Urinary bladder (tissue), 4 donors: ENCODE measurements around the gene LHPP. TPM values are rescaled to one million over a fixed set of nuclear protein-coding genes. Genes with fewer than 3 reads are reported as not detected.

Experiments used
- DNase-seq: peaks from one replicate; pipeline ENCODE4 v3.0.0-alpha.2; 2015; ENCODE audit errors: extremely low spot score
- H3K27ac ChIP-seq: one replicate; pipeline ENCODE4 v1.5.1; 2013; ENCODE audit warnings: low read depth, mild to moderate bottlenecking, moderate library complexity
- H3K36me3 ChIP-seq: one replicate; pipeline ENCODE4 v1.6.1; 2013; ENCODE audit warnings: mild to moderate bottlenecking, moderate library complexity; ENCODE audit not compliant: insufficient read depth
- H3K4me1 ChIP-seq: one replicate; pipeline ENCODE4 v1.6.1; 2013; ENCODE audit warnings: mild to moderate bottlenecking, moderate library complexity; ENCODE audit not compliant: insufficient read depth
- H3K4me3 ChIP-seq: one replicate; pipeline ENCODE4 v1.5.1; 2013; ENCODE audit warnings: low read depth, low read length
- WGBS: extraction: QIAGEN DNeasy Blood & Tissue Kit; methylation state at CpG from one replicate; pipeline ENCODE4 v1.1.7; 2013; 5-methylcytosine and 5-hydroxymethylcytosine counted together
- polyA plus RNA-seq: library from polyadenylated mRNA; stranded (reverse); fragments of 200-250 nt; gene quantifications from one replicate; pipeline ENCODE4 v1.2.3, GENCODE V29; 2013
- total RNA-seq: library from RNA; depleted of rRNA; stranded (reverse); fragments of >200 nt; gene quantifications from one replicate; pipeline ENCODE4 v1.2.3, GENCODE V29; 2014
- donor health status: healthy with polysubstance abuse.
- donor health status: healthy.

Gene LHPP
- total and polyA plus RNA-seq, 2 donors, result 6.6 to 15.8 TPM

DNA sequence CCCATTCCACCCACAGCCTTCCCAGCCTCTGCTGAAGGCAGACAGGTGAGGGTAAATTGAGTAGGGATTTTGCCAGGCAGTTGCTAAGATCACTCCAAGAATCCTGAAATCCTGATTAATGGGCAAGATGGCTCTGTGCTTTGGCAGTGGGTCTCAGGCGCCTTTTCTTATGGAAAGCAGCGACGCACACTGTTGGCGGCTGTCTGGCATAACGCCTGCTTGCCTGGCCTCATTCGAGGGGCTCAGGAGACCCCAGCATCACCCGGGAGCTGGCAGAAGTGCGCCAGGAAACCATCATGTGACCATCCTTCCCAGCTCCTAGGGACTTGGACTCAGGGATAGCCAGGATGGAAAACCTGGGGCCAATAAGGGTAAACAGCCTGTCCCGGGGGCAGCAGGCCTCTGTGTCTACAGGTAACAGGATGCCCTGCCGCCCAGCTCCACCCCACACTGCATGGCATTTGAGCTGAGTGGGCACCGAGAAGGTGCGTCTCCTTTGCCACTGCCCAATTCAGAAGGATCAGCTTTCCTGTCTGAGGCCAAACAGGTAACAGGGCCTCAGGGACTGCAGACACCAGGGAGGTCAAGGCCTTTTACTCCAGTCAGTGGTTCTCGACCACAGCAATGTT lies 184.0 kb downstream of the LHPP start:
- 92% methylated on average over 13 of the region's 13 CpGs for WGBS
- Histone ChIP-seq H3K36me3 (no peaks in the 10 kb centered on the region), H3K4me3 (no peak overlapping the region), H3K27ac (no peak overlapping the region), H3K4me1 (peaks cover 4% of the 10 kb centered on the region)
- no peak for DNase-seq

DNA sequence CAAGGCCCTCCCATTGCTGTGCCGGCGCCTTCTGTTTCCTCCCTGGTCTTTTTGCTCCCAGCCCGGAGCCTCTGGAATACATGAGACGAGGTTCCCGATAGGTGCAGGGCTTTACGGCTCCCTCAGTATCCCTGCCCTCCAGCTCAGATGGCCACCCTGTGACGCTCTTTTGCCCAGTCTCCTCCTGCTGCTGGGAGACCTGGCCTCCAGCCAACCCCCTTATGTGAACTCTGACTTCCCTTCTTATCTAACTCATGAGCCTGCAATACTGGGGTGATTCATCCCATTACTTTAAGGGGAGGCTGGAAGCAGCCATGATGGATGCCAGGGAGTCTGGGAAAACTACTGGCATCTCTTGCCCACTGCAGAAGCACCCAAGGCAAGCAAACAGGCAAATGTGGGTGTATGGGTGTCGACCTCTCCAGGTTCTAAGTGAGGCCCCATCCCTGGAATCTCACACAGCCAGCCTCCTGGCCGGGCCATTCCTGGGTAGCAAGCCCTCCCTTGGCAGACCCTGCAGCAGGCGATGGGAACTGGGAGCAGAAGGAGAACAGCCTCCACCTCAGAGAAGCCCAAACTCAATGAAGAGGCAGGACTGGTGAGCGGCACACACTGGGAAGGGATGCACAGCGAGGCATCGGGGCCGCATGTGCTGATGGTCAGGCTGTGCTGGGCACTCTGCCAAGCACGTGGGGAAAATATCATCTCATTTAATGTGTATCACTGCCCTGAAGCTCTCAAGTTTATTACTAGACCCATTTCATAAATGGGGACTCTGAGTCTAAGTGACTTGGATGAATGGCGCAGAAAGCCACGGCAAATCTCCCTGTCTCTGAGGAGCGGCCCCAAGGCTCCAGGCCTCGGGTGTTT lies 185.1 kb downstream of the LHPP start:
- DNase-seq, result no peak
- peaks cover 3% of the 10 kb centered on the region for H3K4me1 ChIP-seq
- H3K36me3 ChIP-seq, result no peaks in the 10 kb centered on the region
- H3K27ac ChIP-seq, result no peak overlapping the region
- no peak overlapping the region for H3K4me3 ChIP-seq
- 69% methylated on average over 19 of the region's 19 CpGs for WGBS

DNA sequence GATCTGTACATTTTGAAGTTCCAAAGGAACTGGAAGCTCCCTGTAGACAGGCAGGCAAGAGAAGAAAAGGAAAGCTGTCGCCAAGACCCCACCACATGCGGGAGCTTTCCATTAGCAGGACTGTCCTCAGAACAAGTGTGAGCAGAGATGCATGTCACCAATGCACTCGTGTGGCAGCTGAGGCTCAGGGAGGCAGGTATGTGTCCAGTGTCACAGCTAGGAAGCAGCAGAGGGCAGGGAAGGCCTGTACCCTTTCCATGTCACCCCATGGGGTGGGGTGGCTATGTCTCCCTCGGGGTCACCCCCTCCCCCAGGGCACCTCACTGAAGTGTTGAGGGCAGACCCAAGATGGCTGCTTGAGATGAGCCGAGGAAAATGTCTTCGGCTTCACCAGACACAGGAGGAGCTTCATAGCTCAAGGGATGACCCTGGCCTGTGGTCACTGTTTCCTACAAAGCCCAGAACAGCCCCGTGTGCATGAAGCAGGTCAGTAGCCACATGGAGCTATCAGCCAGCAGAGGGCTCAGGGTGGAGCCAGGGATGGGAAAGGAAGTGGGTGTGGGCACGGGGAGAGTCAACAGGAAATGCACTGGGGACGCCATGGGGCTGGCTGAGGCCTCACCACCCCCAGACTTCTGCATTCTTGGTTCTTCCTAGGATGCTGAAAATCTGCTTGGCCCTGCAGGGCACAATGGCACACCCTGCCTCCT lies 186.0 kb downstream of the LHPP start:
- no peak overlapping the region for H3K4me3 ChIP-seq
- peak overlapping the region; percentile 32 for H3K27ac ChIP-seq
- 75% methylated on average over 9 of the region's 9 CpGs for WGBS
- peaks cover 3% of the 10 kb centered on the region for H3K4me1 ChIP-seq
- DNase-seq, result no peak
- H3K36me3 ChIP-seq, result no peaks in the 10 kb centered on the region

DNA sequence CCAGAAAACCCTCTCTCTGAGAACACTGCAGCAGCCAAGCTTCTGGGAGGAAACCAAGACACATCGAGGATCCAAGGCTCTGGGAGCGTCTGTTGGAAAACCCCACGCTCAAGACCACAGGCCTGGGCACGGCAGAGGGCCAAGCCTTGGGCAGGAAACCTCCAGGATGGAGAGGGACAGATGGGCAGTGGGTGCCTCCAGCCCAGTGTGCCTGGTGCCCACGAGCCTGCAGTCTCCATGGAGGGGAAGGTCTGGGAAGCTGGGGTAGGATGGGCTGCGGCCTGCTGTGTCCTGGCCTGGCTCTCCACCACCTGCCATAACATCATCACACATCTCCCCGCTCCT lies 186.5 kb downstream of the LHPP start:
- no peak overlapping the region for H3K4me3 ChIP-seq
- H3K36me3 ChIP-seq, result no peaks in the 10 kb centered on the region
- no peak for DNase-seq
- H3K27ac ChIP-seq, result peak overlapping the region; percentile 32
- H3K4me1 ChIP-seq, result peaks cover 3% of the 10 kb centered on the region
- 69% methylated on average over 7 of the region's 7 CpGs for WGBS

DNA sequence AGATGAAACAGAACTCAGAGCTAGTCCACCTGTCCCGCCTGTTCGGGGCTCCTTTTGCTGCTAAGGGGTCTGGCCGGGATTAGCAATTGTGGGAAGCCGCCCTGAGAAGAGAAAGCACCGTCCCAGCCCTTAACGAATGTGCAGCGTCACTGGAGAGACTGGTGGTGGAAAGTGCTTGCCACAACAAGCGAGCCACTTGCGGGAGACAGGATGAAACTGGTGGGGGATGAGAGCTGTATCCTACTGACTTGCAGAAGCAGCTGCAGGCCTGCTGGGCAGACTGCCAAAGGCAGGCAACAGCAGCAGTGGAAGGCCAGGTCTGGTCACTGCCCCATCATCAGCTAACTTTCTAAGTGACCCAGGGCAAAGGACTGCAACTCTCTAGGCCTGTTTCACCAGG lies 187.1 kb downstream of the LHPP start:
- no peaks in the 10 kb centered on the region for H3K36me3 ChIP-seq
- 52% methylated on average over 9 of the region's 9 CpGs for WGBS
- H3K27ac ChIP-seq, result peak overlapping the region; percentile 32
- DNase-seq, result peak; percentile 31
- peaks cover 3% of the 10 kb centered on the region for H3K4me1 ChIP-seq
- H3K4me3 ChIP-seq, result no peak overlapping the region

DNA sequence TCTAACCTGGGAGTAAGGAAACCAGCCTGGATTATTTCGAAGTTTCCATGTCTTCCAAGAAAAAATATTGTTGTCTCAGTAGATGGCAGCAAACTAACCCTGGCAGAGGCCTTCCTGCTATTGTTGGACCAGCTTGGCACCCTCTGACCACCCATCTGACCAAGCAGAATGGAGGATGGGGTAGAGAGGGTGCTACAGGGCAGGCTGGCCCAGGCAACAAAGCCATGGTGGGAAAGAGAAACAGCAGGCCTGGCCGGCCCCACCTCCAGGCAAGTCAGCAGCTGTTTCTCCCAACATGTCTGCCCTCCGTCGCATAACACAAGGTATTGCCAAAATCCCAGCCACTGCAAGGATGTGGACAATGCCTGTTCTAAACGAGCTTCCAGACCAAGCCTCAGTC lies 187.6 kb downstream of the LHPP start:
- WGBS, result 27% methylated on average over 5 of the region's 5 CpGs
- DNase-seq, result no peak
- no peak overlapping the region for H3K4me3 ChIP-seq
- H3K27ac ChIP-seq, result peak overlapping the region; percentile 25
- no peaks in the 10 kb centered on the region for H3K36me3 ChIP-seq
- H3K4me1 ChIP-seq, result peaks cover 3% of the 10 kb centered on the region

DNA sequence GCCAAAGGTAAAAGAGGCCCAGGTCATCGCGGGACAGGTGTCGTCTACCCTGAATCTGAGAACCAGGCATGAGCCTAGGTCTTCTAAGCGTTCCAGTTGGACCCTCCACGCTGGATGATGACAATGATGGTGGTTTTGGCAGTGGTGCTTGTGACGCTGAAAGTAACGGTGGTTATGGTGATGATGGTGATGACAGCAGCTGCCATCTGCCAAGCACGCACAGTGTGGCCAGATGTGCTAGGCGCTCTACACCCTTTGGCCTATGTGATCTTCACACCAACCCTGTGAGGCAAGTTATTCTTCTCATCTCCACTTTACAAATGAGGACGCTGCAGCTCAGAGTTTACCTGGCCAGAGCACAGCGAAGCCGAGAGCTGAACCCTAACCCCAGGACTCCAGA lies 188.6 kb downstream of the LHPP start:
- no peak overlapping the region for H3K27ac ChIP-seq
- DNase-seq, result no peak
- no peaks in the 10 kb centered on the region for H3K36me3 ChIP-seq
- H3K4me1 ChIP-seq, result peaks cover 3% of the 10 kb centered on the region
- no peak overlapping the region for H3K4me3 ChIP-seq
- WGBS, result 96% methylated on average over 12 of the region's 12 CpGs

DNA sequence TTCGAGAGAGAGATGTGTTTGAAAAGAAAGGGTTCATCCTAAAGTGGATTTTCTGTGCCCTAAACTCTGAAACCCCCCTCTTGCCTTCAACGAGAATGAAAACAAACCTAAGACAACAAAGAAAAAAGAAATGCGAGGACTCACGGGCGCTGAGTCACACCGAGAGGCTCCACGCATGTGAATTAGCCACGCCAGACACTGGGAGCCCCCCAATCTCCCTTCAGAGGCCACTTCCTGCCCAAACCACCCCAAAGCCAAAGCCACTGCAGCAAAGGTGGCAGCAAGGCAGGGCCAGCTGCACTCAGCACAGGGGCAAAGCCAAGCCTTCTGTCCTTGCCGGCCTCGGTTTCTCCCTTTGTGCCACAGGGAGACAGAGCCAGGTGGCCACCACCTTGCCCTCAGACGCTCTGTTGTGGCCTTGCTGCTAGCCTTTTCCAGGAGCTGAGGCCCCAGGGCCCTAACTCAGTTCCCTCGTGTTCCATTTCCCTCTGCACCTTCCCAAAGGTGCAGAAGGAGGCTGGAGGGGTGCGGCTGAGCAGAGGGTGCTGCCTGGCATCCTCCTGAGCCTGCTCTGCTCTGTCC lies 189.3 kb downstream of the LHPP start:
- Histone ChIP-seq H3K27ac (no peak overlapping the region), H3K4me1 (peaks cover 3% of the 10 kb centered on the region), H3K36me3 (no peaks in the 10 kb centered on the region), H3K4me3 (no peak overlapping the region)
- no peak for DNase-seq
- 85% methylated on average over 13 of the region's 13 CpGs for WGBS

DNA sequence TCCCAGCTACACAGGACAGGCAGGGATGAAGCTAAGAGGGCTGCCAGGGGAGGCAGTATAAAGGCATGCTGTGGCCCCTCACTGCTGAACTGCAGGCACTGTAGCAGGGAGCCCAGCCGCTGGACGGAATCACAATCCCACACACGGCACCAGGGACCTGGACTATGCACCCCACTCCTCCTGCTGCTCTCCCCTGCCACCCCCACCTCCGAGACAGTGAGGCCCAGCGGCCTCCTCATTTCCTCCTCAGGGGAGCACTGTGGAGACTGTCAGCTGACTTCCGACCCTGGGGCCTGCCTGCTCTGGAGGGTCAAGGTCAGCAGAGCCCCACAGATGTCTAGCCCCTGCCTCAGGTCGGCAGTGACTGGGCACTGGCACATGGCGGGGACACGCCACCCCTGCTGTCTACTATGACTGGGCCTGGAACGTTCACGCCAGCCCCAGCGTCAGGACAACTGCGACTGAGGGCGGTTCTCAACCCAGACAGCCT lies 189.8 kb downstream of the LHPP start:
- Histone ChIP-seq H3K4me3 (no peak overlapping the region), H3K36me3 (no peaks in the 10 kb centered on the region), H3K4me1 (peaks cover 3% of the 10 kb centered on the region), H3K27ac (no peak overlapping the region)
- WGBS, result 84% methylated on average over 14 of the region's 14 CpGs
- DNase-seq, result no peak

DNA sequence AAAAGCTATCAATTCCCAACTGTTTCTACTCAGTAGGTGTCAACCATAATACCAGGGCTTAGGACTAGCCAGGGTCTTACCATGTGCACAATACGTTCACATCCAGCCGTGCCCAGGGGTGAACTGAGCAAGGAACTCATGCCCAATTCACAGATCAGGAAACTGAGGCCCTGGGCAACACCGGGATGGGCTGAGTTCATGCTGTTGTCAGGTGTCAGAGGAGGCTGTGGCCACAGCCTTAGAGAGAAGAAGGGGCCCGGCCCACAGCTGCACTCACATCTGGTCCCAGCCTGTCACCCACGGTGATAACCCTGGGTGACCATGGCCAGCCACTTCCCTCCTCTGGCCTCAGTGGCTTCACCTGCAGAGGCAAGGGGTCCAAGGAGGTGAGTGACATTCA lies 190.6 kb downstream of the LHPP start:
- 94% methylated on average over 5 of the region's 5 CpGs for WGBS

DNA sequence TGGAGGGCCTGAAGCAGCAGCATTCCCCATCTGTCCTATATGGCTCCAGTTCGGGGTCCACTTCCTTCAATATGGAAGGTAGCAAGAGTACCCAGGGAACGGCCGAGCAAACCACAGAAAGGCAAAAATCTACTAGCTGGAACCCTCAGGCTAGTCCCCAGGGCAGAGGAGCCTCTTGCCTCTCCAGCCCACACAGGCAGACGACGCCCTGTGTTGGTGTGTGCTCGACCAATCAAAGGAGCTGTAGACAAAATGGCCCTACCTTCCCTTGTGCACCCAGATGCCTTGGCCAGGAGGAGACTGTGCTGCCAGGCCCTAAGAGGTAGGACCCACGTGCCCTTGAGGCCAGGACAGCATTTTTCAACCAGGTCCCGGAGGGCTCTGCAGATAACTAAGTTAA lies 191.1 kb downstream of the LHPP start:
- Histone ChIP-seq H3K4me1 (no peaks in the 10 kb centered on the region), H3K27ac (no peak overlapping the region)
- 94% methylated on average over 8 of the region's 8 CpGs for WGBS

More for the DNA sequence above, 190.6 kb downstream of the LHPP start:
- Histone ChIP-seq H3K36me3 (no peaks in the 10 kb centered on the region), H3K4me3 (no peak overlapping the region), H3K27ac (no peak overlapping the region), H3K4me1 (peaks cover 3% of the 10 kb centered on the region)
- DNase-seq, result no peak

DNA sequence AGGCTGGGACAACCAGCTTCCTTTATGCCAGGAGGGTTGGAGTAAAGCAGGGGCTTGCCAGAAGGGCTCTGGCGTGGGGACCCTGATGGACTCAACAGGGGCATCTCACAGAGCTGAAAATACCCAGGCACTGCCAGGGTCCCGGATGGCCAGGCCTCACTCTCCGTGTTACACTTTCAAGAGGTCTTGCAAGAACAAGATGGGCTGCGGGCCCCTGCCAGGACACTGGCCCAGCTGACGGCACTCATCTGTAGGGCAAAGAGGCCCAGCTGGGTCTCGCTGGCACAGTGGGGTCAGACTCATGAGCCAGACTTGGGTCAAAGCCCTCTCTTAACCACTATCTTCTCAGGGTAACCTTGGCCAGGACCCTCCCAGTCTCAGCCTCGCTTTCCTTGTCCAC lies 191.7 kb downstream of the LHPP start:
- WGBS, result 84% methylated on average over 7 of the region's 7 CpGs
- Histone ChIP-seq H3K4me1 (no peaks in the 10 kb centered on the region), H3K36me3 (no peaks in the 10 kb centered on the region), H3K4me3 (no peak overlapping the region), H3K27ac (no peak overlapping the region)
- DNase-seq, result no peak

More for the DNA sequence above, 191.1 kb downstream of the LHPP start:
- H3K4me3 ChIP-seq, result no peak overlapping the region
- H3K36me3 ChIP-seq, result no peaks in the 10 kb centered on the region
- no peak for DNase-seq

DNA sequence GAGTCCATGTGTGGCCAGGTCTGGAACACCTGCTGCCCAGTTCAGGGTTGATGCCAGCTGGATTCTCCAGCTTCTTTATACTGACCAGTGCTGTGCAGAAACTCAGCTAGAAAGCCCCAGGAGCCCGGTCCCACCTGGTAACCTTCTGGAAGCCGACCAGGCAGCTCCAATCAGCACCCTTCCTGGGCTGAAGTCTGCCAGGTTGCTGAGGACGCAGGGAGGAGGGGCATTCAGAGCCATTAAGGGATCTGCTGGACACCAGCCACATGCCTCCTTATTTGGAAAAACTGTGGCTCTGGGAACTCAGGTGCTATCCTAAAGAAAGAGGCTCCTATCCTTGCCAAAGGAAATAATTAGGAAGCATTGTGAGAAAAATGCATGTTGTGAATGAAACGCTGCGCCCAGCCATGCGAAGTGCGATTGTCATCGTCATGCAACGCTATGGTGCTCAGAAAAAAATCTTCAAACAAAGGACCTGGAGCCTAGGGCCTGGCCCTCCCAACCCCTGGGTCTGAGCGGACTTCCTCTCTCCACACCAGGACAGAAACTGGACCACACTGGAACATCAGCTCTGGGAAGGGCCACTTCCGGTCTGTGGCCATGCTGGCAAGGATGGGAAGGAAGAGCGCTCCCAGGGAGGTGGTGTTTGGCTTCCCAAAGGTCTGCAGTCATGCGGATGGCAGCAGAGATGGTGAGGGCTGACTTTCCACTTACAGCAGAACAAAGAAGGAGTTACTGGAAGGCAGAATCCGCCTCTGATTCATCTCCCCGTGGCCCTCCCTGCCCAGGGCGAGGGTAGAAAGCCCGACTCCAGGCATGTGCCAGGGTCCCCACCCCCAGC lies 192.4 kb downstream of the LHPP start:
- H3K4me1 ChIP-seq, result no peaks in the 10 kb centered on the region
- DNase-seq, result no peak

More for the DNA sequence above, 192.4 kb downstream of the LHPP start:
- WGBS, result 77% methylated on average over 17 of the region's 17 CpGs
- H3K27ac ChIP-seq, result peak overlapping the region; percentile 11
- H3K36me3 ChIP-seq, result no peaks in the 10 kb centered on the region
- no peak overlapping the region for H3K4me3 ChIP-seq
